Testis (tissue), 3 donors: ENCODE measurements around the gene PGA5. TPM values are rescaled to one million over a fixed set of nuclear protein-coding genes. Genes with fewer than 3 reads are reported as not detected.

Experiments
- DNase-seq: peaks from one replicate; pipeline ENCODE4 v3.0.0-alpha.2; 2019
- H3K27ac ChIP-seq, 2 donors: fragments of 200-600 bp; sonication (generic); one replicate each; pipeline ENCODE4 v1.5.1; 2019
- H3K27me3 ChIP-seq: fragments of 200-600 bp; sonication (generic); one replicate; pipeline ENCODE4 v1.5.1; 2019
- H3K36me3 ChIP-seq: fragments of 200-600 bp; sonication (generic); one replicate; pipeline ENCODE4 v1.5.1; 2017; ENCODE audit warnings: low read depth; ENCODE audit errors: missing control alignments
- H3K4me1 ChIP-seq: fragments of 200-600 bp; sonication (generic); one replicate; pipeline ENCODE4 v1.5.1; 2019
- H3K4me3 ChIP-seq, 2 donors: fragments of 200-600 bp; sonication (generic); one replicate each; pipeline ENCODE4 v1.5.1; 2017 to 2019
- H3K9me3 ChIP-seq: fragments of 200-600 bp; sonication (generic); one replicate; pipeline ENCODE4 v1.5.1; 2017
- CTCF ChIP-seq, 3 experiments: fragments of 450-650 bp in 2 of 3; fragments of 200-600 bp in 1 of 3; sonication (generic) in 1 of 3; IDR thresholded peaks; one replicate each; pipeline ENCODE4 v1.5.1; 2016 to 2019; ENCODE audit warnings: antibody characterized with exemption in 3 of 3, mild to moderate bottlenecking in 2 of 3, moderate library complexity in 1 of 3
- POLR2A ChIP-seq: fragments of 450-650 bp; IDR thresholded peaks from one replicate; pipeline ENCODE4 v1.6.1; 2017; ENCODE audit warnings: antibody characterized with exemption, mild to moderate bottlenecking, moderate library complexity
- WGBS, 2 donors: methylation state at CpG; one replicate each; pipeline ENCODE4 v1.1.5; 2018; 5-methylcytosine and 5-hydroxymethylcytosine counted together
- intact Hi-C: fragments of 100-400 bp; cut with DNase I; formaldehyde crosslinking; loops from one replicate; pipeline ENCODE4 v1.15.1; 2023; ENCODE audit warnings: low total_unique reads
- polyA plus RNA-seq: library from polyadenylated mRNA; stranded (reverse); fragments of 350-450 nt; fragmentation: Illumina TruSeq; extraction: RNeasy Lipid Tissue Mini Kit (QIAGEN cat#74804); gene quantifications from one replicate; pipeline ENCODE4 v1.2.3, GENCODE V29; 2014; ENCODE audit warnings: low read depth, low replicate concordance; ENCODE audit not compliant: insufficient read depth
- total RNA-seq, 2 donors: library from RNA; depleted of rRNA; stranded (reverse); fragments of >200 nt; gene quantifications; one replicate each; pipeline ENCODE4 v1.2.3, GENCODE V29; 2016

PGA5 gene
- total and polyA plus RNA-seq, 3 donors from 2014 or later: 0.39 to 1.5 (median 0.43) TPM

- Histone ChIP-seq H3K4me1 (peaks cover 35% of the 10 kb centered on the region), H3K36me3 (no peaks in the 10 kb centered on the region), H3K4me3 (peak within 1 kb of the TSS; percentile 60 to 66), H3K9me3 (no peaks in the 10 kb centered on the region), H3K27ac (peak within 1 kb of the TSS; percentile 78 to 92), H3K27me3 (no peaks in the 10 kb centered on the region)
- TF ChIP-seq POLR2A: no peak
- TF ChIP-seq CTCF (IDR thresholded peaks at IDR 0.05): no peak
- DNase-seq: peak; percentile 60
- WGBS, 2 donors: 6% methylated on average over 92 of the region's 97 CpGs; no CpG with 5 or more reads in 1 of the 2 donors
- intact Hi-C loops: no loop called here
Observed at GRCh38 chr11:61294717-61295595, 54.0 kb downstream of the PGA5 start, which contains the start of gene VWCE. TSS of gene VWCE (minus strand) at chr11:61295316. CDS start at chr11:61295037, 279 bp downstream.

- TF ChIP-seq CTCF (IDR thresholded peaks at IDR 0.05) (no peak), POLR2A (no peak)
- intact Hi-C loops: no loop called here
- DNase-seq: no peak
- no peaks in the 10 kb centered on the region for H3K36me3 ChIP-seq
- peak overlapping the region; percentile 78 to 92 for H3K27ac ChIP-seq
- H3K27me3 ChIP-seq: no peaks in the 10 kb centered on the region
- H3K9me3 ChIP-seq: no peaks in the 10 kb centered on the region
- H3K4me1 ChIP-seq: peaks cover 35% of the 10 kb centered on the region
- peak overlapping the region; percentile 60 to 66 for H3K4me3 ChIP-seq
- WGBS, 2 donors: 66 to 71% methylated on average over 5 to 7 of the region's 12 CpGs
Observed at GRCh38 chr11:61295596-61295926, 54.6 kb downstream of the PGA5 start.

- peaks cover 35% of the 10 kb centered on the region for H3K4me1 ChIP-seq
Observed at GRCh38 chr11:61297341-61297740, 56.4 kb downstream of the PGA5 start.

GRCh38 chr11:61297746-61298145, 56.8 kb downstream of the PGA5 start:
- intact Hi-C loops: no loop called here
- Histone ChIP-seq H3K4me3 (no peak overlapping the region), H3K4me1 (peaks cover 35% of the 10 kb centered on the region), H3K9me3 (no peaks in the 10 kb centered on the region), H3K27ac (peak overlapping the region in 1 of 2 donors; percentile 74), H3K27me3 (no peaks in the 10 kb centered on the region), H3K36me3 (no peaks in the 10 kb centered on the region)
- peak; percentile 57 for DNase-seq
- WGBS, 2 donors: 43 to 47% methylated on average over 5 of the region's 5 CpGs
- TF ChIP-seq POLR2A (no peak), CTCF (IDR thresholded peaks at IDR 0.05) (no peak)

More at GRCh38 chr11:61297341-61297740, 56.4 kb downstream of the PGA5 start:
- intact Hi-C loops: no loop called here
- TF ChIP-seq POLR2A (no peak), CTCF (IDR thresholded peaks at IDR 0.05) (no peak)
- Histone ChIP-seq H3K27me3 (no peaks in the 10 kb centered on the region), H3K36me3 (no peaks in the 10 kb centered on the region), H3K9me3 (no peaks in the 10 kb centered on the region), H3K27ac (peak overlapping the region in 1 of 2 donors; percentile 74), H3K4me3 (no peak overlapping the region)
- 23 to 42% methylated on average over 1 of the region's 1 CpG for WGBS, 2 donors
- DNase-seq: no peak
